Fibroblast of pulmonary artery (primary cell): ENCODE data around the gene RIPOR3.

Source experiments
- DNase-seq: peaks from one replicate; pipeline ENCODE4 v3.0.0-alpha.2; 2010; ENCODE audit warnings: low read depth
- H3K4me3 ChIP-seq: replicated peaks from 2 replicates; pipeline ENCODE4 v1.5.1; 2011; ENCODE audit warnings: low read depth, mild to moderate bottlenecking, control low read depth, low read length, moderate library complexity
- TF ChIP-seq, protein P1 (sequence below): IDR thresholded peaks from 2 replicates; pipeline ENCODE4 v1.5.1; 2011; ENCODE audit warnings: mild to moderate bottlenecking, control low read depth, low read length, inconsistent platforms; ENCODE audit errors: missing control alignments

Gene RIPOR3

DNA sequence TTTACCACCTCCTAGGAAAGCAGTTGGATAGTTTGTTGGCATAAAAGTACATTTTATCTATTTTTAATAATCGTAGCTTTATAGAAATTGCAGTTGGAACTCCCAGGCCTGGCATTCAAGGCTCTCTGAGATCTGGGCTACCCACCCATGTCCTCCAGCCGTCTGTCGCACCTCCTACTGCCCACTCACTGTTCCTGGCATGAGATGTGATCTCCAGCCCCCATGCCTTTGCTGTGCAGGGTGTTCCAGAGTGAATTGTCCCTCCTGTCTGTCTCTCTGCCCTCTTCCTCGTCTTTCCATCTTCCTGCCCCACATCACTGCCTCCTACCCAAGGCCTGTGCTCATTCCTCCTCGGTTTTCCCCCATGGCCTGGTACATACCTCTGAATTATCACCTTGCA, 130.5 kb downstream of the RIPOR3 start:
- no peak for DNase-seq
- TF ChIP-seq, protein P1, sequence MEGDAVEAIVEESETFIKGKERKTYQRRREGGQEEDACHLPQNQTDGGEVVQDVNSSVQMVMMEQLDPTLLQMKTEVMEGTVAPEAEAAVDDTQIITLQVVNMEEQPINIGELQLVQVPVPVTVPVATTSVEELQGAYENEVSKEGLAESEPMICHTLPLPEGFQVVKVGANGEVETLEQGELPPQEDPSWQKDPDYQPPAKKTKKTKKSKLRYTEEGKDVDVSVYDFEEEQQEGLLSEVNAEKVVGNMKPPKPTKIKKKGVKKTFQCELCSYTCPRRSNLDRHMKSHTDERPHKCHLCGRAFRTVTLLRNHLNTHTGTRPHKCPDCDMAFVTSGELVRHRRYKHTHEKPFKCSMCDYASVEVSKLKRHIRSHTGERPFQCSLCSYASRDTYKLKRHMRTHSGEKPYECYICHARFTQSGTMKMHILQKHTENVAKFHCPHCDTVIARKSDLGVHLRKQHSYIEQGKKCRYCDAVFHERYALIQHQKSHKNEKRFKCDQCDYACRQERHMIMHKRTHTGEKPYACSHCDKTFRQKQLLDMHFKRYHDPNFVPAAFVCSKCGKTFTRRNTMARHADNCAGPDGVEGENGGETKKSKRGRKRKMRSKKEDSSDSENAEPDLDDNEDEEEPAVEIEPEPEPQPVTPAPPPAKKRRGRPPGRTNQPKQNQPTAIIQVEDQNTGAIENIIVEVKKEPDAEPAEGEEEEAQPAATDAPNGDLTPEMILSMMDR, result no peak
- H3K4me3 ChIP-seq, result no peak overlapping the region

DNA sequence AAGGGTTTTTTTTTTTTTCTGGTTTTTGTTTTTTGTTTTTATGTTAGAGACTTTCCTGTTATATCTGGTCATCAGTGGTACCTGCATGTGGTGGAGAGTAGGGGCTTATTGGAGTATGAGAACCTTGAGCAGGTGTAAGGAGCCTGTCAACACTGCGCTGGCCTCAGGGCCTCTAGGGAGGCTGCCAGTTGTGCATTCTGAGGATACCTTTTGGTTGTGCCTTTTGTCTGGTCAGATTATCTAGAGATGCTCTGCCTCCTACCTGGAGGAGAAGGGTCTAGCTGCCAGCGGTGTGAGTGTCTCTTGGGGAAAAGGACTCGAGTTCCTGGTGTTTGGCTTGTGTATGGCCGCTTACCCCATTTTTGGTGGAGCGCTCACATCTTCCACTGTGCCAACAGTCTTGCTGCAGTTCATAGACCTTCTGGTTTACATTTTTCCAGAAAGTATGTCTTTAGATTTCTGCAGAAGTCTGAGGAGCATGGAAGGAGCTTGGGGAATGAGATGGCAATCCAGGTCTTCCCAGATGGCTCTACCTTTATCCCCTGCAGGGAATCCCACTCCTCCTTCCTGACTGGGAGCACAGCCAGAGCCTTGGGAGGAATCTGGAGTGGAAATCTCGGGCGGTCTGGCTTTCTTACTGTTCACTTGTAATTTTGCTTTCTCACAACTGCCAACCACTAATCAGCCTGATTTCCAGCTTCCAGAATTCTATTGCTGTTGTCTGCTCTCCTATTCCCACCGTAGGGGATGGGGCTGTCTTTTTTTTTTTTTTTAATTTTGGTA, 131.3 kb downstream of the RIPOR3 start:
- H3K4me3 ChIP-seq, result no peak overlapping the region
- DNase-seq, result no peak
- TF ChIP-seq, protein P1, result no peak

DNA sequence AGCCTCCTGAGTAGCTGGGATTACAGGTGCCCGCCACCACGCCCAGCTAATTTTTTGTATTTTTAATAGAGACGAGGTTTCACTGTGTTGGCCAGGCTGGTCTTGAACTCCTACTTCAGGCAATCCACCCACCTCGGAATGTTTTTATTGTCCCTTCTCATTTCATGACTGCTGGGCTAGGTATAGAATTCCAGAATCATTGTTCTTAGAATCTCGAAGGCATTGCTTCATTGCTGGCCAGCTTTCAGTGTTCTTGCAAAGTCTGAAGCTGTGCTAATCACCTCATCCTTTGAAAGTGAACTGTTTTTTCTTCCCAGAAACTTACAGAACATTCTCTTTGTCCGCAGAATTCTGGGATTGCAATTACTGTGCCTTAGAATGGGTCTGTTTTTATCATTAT, 132.2 kb downstream of the RIPOR3 start:
- peak; percentile 53 for DNase-seq
- H3K4me3 ChIP-seq, result no peak overlapping the region
- TF ChIP-seq, protein P1, result no peak

DNA sequence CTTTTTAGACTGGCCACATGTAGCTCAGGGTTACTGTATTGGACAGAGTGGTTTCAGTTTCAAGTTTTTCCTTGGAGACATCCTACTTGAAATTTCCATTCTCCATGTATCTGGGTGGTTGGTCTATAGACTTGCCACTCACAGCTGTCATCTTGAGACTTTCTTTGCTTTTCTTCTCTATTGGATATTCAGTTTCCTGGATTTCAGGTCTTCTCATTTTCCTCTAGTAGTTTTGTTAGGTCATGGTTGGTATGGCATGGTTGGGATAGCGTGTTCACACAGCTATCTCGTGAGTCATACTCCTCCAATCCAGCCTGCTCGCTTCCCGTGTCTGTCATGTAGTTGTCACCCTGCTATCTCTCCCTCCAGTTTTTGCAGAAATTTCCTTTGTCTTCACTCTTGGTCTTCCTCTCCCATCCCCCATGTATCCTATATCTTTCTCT, 132.8 kb downstream of the RIPOR3 start:
- no peak overlapping the region for H3K4me3 ChIP-seq
- peak; percentile 81 for DNase-seq
- TF ChIP-seq, protein P1, result no peak

DNA sequence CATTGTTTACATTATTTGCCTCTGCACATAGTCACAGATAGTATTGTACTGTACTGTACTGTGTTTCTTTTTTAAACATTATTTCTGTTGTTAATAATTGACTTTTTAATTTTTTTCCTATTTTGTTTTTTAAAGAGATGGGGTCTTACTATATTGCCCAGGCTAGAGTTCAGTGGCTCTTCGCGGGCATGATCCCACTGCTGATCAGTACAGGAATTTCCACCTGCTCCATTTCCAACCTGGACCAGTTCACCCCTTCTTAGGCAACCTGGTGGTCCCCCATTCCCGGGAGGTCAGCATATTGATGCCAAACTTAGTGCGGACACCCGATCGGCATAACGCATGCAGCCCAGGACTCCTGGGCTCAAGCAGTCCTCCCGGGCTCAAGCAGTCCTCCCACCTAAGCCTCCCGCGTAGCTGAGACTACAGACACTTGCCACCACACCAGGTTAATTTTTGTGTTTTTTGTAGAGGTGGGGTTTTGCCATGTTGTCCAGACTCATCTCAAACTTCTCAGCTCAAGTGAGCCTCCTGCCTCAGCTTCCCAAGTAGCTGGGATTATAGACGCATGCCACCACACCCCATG, 133.7 kb downstream of the RIPOR3 start:
- H3K4me3 ChIP-seq, result no peak overlapping the region
- DNase-seq, result no peak
- TF ChIP-seq, protein P1, result no peak

DNA sequence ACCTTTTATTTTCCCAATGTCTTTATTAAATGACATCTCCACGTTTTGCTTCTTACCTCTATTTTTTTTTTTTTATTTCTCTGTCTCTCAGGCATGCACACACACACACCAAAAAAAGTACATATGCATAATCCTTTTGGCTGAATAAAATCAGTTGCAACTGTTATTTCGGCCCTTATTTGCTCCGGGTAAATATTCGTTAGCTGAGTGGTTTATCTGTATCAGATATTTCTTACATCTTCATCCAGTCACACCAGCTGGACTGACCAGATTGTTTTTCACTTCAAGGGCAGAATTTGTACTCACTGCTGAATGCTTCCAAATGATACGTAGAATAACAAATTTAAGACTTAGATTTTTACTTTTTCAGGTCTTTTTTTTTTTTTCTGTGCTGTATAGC, 135.7 kb downstream of the RIPOR3 start:
- DNase-seq, result no peak
- no peak overlapping the region for H3K4me3 ChIP-seq
- TF ChIP-seq, protein P1, result no peak
